Measurements from ENCODE around the gene FFAR1. TPM values are rescaled to one million over a fixed set of nuclear protein-coding genes. Genes with fewer than 3 reads are reported as not detected.
"Not testable (repeated sequence)": the region's sequence is repeated elsewhere in the genome, so short reads cannot be mapped to it uniquely, and the experiment has no call there.

The FFAR1 gene
- total RNA-seq, 2 donors from 2014 or later: not detected

DNA sequence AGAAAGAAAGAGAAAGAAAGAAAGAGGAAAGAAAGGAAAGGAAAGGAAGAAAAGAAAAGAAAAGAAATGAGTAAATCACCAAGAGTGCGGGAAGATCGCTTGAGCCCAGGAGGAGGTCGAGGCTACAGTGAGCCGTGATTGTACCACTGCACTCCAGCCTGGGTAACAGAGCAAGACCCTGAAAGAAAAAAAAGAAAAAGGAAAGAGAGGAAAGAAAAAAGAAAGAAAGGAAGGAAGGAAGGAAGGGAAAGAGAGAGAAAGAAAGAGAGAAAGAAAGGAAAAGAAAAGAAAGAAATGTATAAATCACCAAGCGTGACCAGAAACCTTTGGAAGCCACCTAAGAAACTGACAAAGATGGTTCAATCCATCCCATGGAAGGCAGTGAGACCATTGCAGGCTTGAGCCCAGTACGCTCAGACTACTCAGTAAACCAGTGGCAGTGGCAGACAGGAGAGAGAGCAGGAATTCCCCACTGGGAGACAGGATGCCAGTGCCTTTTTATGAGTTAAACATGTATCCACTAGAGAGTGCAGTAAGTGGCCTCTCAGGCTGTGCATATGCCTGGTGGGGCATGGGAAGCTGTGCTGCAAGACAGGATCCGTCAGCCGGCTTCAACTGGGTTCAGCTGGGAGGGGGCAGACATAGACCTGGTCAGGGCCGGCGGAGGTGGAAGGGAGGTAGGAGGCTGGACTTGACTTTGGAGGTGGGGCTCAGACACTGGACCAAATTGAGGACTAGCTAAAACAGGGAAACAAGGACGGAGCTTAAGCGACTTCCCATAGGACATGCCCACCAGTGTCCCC is 28.0 kb downstream of the FFAR1 start:
- H3K36me3 ChIP-seq: no peaks in the 10 kb centered on the region
- DNase-seq (ENCODE audit: low spot score): no peak
- TF ChIP-seq, protein P1, sequence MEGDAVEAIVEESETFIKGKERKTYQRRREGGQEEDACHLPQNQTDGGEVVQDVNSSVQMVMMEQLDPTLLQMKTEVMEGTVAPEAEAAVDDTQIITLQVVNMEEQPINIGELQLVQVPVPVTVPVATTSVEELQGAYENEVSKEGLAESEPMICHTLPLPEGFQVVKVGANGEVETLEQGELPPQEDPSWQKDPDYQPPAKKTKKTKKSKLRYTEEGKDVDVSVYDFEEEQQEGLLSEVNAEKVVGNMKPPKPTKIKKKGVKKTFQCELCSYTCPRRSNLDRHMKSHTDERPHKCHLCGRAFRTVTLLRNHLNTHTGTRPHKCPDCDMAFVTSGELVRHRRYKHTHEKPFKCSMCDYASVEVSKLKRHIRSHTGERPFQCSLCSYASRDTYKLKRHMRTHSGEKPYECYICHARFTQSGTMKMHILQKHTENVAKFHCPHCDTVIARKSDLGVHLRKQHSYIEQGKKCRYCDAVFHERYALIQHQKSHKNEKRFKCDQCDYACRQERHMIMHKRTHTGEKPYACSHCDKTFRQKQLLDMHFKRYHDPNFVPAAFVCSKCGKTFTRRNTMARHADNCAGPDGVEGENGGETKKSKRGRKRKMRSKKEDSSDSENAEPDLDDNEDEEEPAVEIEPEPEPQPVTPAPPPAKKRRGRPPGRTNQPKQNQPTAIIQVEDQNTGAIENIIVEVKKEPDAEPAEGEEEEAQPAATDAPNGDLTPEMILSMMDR (IDR thresholded peaks at IDR 0.05): no peak
- no peaks in the 10 kb centered on the region for H3K9me3 ChIP-seq
- H3K4me3 ChIP-seq: no peak overlapping the region
- H3K27ac ChIP-seq: no peak overlapping the region
- H3K27me3 ChIP-seq (replicated peaks; ENCODE audit: insufficient read depth): no peaks in the 10 kb centered on the region
- no peaks in the 10 kb centered on the region for H3K4me1 ChIP-seq (ENCODE audit: control insufficient read depth in 1 of 2, low read depth in 2 of 2)
- no peak for ATAC-seq (ENCODE audit: insufficient number of reproducible peaks, low FRiP score, low read depth)

DNA sequence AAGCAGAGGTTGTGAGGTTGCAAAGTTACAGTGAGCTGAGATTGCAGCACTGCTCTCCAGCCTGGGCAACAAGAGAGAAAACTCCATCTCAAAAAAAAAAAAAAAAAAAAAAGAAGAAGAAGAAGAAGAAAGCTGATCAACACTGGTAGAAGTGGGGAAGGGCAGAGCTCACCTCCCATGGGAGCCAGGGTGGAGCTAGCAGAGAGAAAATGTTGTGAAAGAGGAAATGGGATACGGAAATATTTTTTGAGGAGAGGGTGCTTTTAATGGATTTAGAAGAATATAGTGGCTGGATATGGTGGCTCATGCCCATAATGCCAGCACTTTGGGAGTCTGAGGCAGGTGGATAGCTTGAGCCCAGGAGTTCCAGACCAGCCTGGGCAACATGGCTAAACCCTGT is 30.0 kb downstream of the FFAR1 start:
- Histone ChIP-seq H3K36me3 (no peaks in the 10 kb centered on the region), H3K9me3 (no peaks in the 10 kb centered on the region), H3K27me3 (replicated peaks; ENCODE audit: insufficient read depth) (no peaks in the 10 kb centered on the region), H3K4me3 (no peak overlapping the region), H3K27ac (no peak overlapping the region), H3K4me1 (ENCODE audit: control insufficient read depth in 1 of 2, low read depth in 2 of 2) (no peaks in the 10 kb centered on the region)
- TF ChIP-seq, protein P1 (IDR thresholded peaks at IDR 0.05): no peak
- ATAC-seq (ENCODE audit: insufficient number of reproducible peaks, low FRiP score, low read depth): no peak
- no peak for DNase-seq (ENCODE audit: low spot score)

DNA sequence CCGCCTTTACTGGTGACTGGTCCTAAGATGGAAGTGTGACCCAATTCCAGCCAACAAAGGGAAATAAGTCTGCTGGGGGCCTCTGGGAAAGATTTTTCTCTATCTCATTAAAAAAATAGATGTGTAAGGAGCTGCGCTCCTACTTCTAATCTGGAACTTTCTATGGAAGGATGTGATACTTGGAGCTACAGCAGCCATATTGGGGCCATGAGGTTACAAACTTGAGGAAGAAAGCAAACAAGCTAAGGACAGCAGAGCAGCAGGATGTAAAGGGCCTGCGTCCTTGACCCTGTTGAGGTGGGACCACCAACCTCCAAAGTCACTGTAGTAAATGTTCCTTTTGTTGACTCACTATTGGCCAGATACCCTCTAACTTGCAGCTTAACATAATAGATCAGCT is 30.7 kb downstream of the FFAR1 start:
- no peaks in the 10 kb centered on the region for H3K4me1 ChIP-seq (ENCODE audit: control insufficient read depth in 1 of 2, low read depth in 2 of 2)
- no peak overlapping the region for H3K27ac ChIP-seq
- H3K9me3 ChIP-seq: no peaks in the 10 kb centered on the region
- H3K36me3 ChIP-seq: no peaks in the 10 kb centered on the region
- no peak overlapping the region for H3K4me3 ChIP-seq
- TF ChIP-seq, protein P1 (IDR thresholded peaks at IDR 0.05): no peak
- no peak for DNase-seq (ENCODE audit: low spot score)
- H3K27me3 ChIP-seq (replicated peaks; ENCODE audit: insufficient read depth): no peaks in the 10 kb centered on the region
- ATAC-seq (ENCODE audit: insufficient number of reproducible peaks, low FRiP score, low read depth): no peak

DNA sequence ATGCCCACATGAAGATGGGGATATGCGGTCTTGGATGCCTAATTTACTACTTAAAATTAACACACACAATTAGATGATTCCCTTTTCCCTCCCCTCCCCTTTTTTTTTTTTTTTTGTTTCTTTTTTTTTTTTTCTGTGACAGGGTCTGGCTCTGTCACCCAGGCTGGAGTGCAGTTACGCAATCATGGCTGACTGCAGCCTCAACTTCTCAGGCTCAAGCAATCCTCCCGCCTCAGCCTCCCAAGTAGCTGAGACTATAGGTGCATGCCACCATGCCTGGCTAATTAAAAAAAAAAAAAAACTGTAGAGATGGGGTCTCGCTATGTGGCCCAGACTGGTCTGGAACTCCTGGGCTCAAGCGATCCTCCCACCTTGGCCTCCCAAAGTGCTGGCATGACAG is 31.8 kb downstream of the FFAR1 start:
- H3K4me1 ChIP-seq (ENCODE audit: control insufficient read depth in 1 of 2, low read depth in 2 of 2); ATAC-seq (ENCODE audit: insufficient number of reproducible peaks, low FRiP score, low read depth); H3K4me3 ChIP-seq; DNase-seq (ENCODE audit: low spot score); H3K27me3 ChIP-seq (replicated peaks; ENCODE audit: insufficient read depth); H3K9me3 ChIP-seq; H3K36me3 ChIP-seq; H3K27ac ChIP-seq: not testable (repeated sequence)

DNA sequence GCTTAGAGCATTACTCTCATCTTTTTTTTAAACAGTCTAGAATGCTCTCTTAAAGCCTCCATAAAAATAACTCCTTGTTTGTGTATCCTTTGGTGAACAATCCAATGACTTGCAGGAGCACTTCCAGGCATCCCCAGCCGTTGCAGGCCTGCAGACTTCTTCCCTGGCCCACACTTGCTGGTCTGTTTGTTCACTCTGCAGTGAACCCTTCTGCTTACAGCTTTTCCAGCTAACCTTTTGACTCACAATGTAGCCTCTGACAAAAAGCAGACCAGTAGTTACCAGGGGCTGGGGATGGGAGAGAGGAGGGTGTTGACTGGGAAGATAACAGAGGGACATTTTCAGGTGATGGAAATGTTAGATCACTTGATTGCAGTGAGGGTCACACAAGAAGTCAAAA is 32.3 kb downstream of the FFAR1 start:
- Histone ChIP-seq H3K27ac (no peak overlapping the region), H3K9me3 (no peaks in the 10 kb centered on the region), H3K4me1 (ENCODE audit: control insufficient read depth in 1 of 2, low read depth in 2 of 2) (no peaks in the 10 kb centered on the region), H3K4me3 (no peak overlapping the region), H3K36me3 (no peaks in the 10 kb centered on the region), H3K27me3 (replicated peaks; ENCODE audit: insufficient read depth) (no peaks in the 10 kb centered on the region)
- DNase-seq (ENCODE audit: low spot score) (no peak), ATAC-seq (ENCODE audit: insufficient number of reproducible peaks, low FRiP score, low read depth) (no peak)
- TF ChIP-seq, protein P1 (IDR thresholded peaks at IDR 0.05): no peak

All from thoracic aorta (tissue), 2 donors.